ENCODE measurements around the gene NKAP.
"Not testable (repeated sequence)": the region's sequence is repeated elsewhere in the genome, so short reads cannot be mapped to it uniquely, and the experiment has no call there.

NKAP gene

GRCh38 chrX:119943185-119943988, at the start of gene NKAP:
NKAP (minus strand) TSS chrX:119943751; CDS start chrX:119943605, 146 bp downstream.
- DNase-seq, result peak; percentile 84 to 90

- DNase-seq, result no peak
These were observed 47.6 kb upstream of the NKAP start for GRCh38 chrX:119991005-119991787.

- no peak for DNase-seq
These were observed 47.0 kb upstream of the NKAP start for GRCh38 chrX:119990556-119991004.

GRCh38 chrX:119989905-119990555, 46.5 kb upstream of the NKAP start:
- no peak for DNase-seq

- DNase-seq, result no peak
These were observed 42.7 kb upstream of the NKAP start for GRCh38 chrX:119986203-119986602.

- DNase-seq, result no peak
These were observed 41.1 kb upstream of the NKAP start for GRCh38 chrX:119984652-119985051.

- no peak for DNase-seq
These were observed 39.9 kb upstream of the NKAP start for GRCh38 chrX:119983494-119983893.

- no peak for DNase-seq
These were observed 38.6 kb upstream of the NKAP start for GRCh38 chrX:119982145-119982544.

GRCh38 chrX:119981286-119982070, 37.9 kb upstream of the NKAP start:
- DNase-seq, result peak in 1 of 2 donors; percentile 4

GRCh38 chrX:119977172-119977571, 33.6 kb upstream of the NKAP start:
- not testable (repeated sequence) for DNase-seq

GRCh38 chrX:119971184-119971583, 27.6 kb upstream of the NKAP start:
- no peak for DNase-seq

- DNase-seq, result no peak
These were observed 27.0 kb upstream of the NKAP start for GRCh38 chrX:119970574-119970973.

- not testable (repeated sequence) for DNase-seq
These were observed 23.3 kb upstream of the NKAP start for GRCh38 chrX:119966837-119967236.

GRCh38 chrX:119960625-119961024, 17.1 kb upstream of the NKAP start:
- no peak for DNase-seq

GRCh38 chrX:119955807-119956570, 12.4 kb upstream of the NKAP start:
- peak; percentile 36 to 54 for DNase-seq

GRCh38 chrX:119954374-119954773, 10.8 kb upstream of the NKAP start:
- DNase-seq, result no peak

GRCh38 chrX:119948381-119948780, 4.8 kb upstream of the NKAP start:
- DNase-seq, result no peak

- no peak for DNase-seq
These were observed 1.9 kb upstream of the NKAP start for GRCh38 chrX:119945481-119945880.

- DNase-seq, result no peak
These were observed 743 bp downstream of the NKAP start for GRCh38 chrX:119942831-119943184.

GRCh38 chrX:119942173-119942819, 1.3 kb downstream of the NKAP start:
- no peak for DNase-seq

- DNase-seq, result no peak
These were observed 2.2 kb downstream of the NKAP start for GRCh38 chrX:119941336-119941735.

All from CD4-positive, alpha-beta T cell treated with Interleukin-4 for 1 hour (primary cell).